Mesodermal cell (in vitro differentiated cells): Measurements from ENCODE around the gene COL15A1. TPM values are rescaled to one million over a fixed set of nuclear protein-coding genes. Genes with fewer than 3 reads are reported as not detected.
"Not testable (repeated sequence)": the region's sequence is repeated elsewhere in the genome, so short reads cannot be mapped to it uniquely, and the experiment has no call there.

Source experiments
- H3K27ac ChIP-seq: 2 replicates; pipeline ENCODE4 v1.7.0; 2013; ENCODE audit warnings: mild to moderate bottlenecking, low read depth, low read length, moderate library complexity; ENCODE audit not compliant: severe bottlenecking
- H3K36me3 ChIP-seq: 2 replicates; pipeline ENCODE4 v1.7.1; 2013; ENCODE audit warnings: mild to moderate bottlenecking, low read length, moderate library complexity; ENCODE audit not compliant: control insufficient read depth, insufficient read depth
- H3K4me1 ChIP-seq: one replicate; pipeline ENCODE4 v1.7.1; 2013; ENCODE audit warnings: mild to moderate bottlenecking, low read length; ENCODE audit not compliant: insufficient read depth, control insufficient read depth, poor library complexity, severe bottlenecking
- H3K4me3 ChIP-seq: 2 replicates; pipeline ENCODE4 v1.7.0; 2013; ENCODE audit warnings: low read length, control low read depth, mild to moderate bottlenecking; ENCODE audit not compliant: insufficient read depth, poor library complexity, severe bottlenecking; ENCODE audit errors: extremely low read depth
- H3K9me3 ChIP-seq: 2 replicates; pipeline ENCODE4 v1.7.1; 2013; ENCODE audit warnings: mild to moderate bottlenecking, low read length, moderate library complexity; ENCODE audit not compliant: control insufficient read depth
- WGBS, 2 experiments: methylation state at CpG; one replicate each; pipeline ENCODE4 v1.1.5; 2013; ENCODE audit warnings: missing lambda C conversion rate in 2 of 2; ENCODE audit not compliant: insufficient coverage in 2 of 2; 5-methylcytosine and 5-hydroxymethylcytosine counted together
- polyA plus RNA-seq, 2 experiments: library from polyadenylated mRNA; stranded (reverse); fragments of 50-300 nt; gene quantifications; one replicate each; pipeline ENCODE4 v1.2.3, GENCODE V29; 2013

The COL15A1 gene
- polyA plus RNA-seq (2013, experiment 1 of 2), result 21.2 TPM
- 15.8 TPM for polyA plus RNA-seq (2013, experiment 2 of 2)

DNA sequence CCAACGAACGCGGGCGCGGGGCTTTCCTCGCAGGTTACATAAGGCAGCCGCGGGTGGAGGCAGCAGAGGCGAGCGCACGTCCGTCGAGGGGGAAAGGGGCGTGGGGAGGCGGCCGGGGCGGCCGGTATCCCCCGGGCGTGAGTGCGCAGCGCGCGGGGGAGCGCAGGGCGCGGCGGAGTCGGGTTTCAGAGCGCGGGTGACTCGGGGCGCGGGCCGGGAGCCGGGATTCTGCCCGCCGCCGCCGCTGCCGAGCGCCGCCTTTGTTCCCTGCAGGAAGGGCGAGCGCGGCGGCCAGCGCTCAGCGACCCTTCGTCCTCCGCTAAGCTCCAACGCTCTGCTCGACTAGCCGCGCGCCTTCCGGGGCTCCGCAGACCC, at the start of gene COL15A1:
Gene COL15A1, plus strand, starts transcription at position 226 of the 375 bp plus-strand sequence. CDS start 155 bp downstream, outside the sequence.
- 0 to 1% methylated on average over 34 to 55 of the region's 58 CpGs for WGBS, 2 experiments
- Histone ChIP-seq H3K4me3 (peak within 1 kb of the TSS; percentile 40), H3K9me3 (no peaks in the 10 kb centered on the region), H3K4me1 (peaks cover 5% of the 10 kb centered on the region), H3K27ac (no peak within 1 kb of the TSS), H3K36me3 (no peaks in the 10 kb centered on the region)

DNA sequence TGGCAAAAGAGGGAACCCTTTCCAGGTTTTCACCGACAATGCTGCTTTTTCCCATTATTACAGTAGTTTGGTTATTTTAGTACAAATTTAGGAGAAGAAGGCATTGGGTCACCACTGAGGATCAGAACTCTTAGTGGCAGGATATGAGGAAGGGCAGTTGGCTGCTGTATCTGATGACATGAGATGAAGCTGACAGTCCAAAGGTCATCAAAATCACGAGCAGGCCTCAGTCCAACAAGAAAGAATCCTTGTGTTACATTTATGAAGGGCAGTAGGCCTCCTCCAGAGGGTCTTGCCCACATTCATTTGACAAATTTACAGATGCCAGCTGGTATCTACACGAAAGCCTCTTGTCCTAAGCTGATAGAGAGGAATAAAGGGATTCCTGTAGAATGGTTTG, 49.5 kb upstream of the COL15A1 start:
- 50 to 82% methylated on average over 1 of the region's 3 CpGs for WGBS, 2 experiments

DNA sequence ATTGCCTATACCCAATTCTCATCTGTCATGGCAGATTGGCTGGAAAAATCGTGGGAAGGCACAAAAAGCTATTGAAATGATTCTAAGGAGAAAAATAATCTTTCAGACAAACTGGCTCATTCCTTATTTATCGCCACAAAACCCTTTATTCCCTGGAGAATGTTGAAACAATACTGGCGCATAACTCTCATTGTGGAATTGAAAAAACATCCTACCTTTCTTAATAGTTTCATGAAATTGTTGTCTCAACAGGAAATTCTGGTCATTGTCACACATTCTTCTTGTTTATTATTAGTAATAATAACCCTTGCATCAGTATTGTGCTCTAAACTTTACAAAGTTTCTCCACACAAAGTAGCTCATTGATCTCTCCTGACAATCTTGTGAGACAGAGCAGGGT, 48.9 kb upstream of the COL15A1 start:
- Histone ChIP-seq H3K9me3 (peaks cover 8% of the 10 kb centered on the region), H3K27ac (no peak overlapping the region), H3K4me3 (no peak overlapping the region), H3K4me1 (no peaks in the 10 kb centered on the region), H3K36me3 (no peaks in the 10 kb centered on the region)
- WGBS, 2 experiments, result 100% methylated on average over 2 of the region's 3 CpGs; no CpG with 5 or more reads in 1 of the 2 experiments

More for the DNA sequence above, 49.5 kb upstream of the COL15A1 start:
- H3K4me1 ChIP-seq, result no peaks in the 10 kb centered on the region
- no peaks in the 10 kb centered on the region for H3K36me3 ChIP-seq
- no peak overlapping the region for H3K27ac ChIP-seq
- H3K9me3 ChIP-seq, result peaks cover 8% of the 10 kb centered on the region
- H3K4me3 ChIP-seq, result no peak overlapping the region

DNA sequence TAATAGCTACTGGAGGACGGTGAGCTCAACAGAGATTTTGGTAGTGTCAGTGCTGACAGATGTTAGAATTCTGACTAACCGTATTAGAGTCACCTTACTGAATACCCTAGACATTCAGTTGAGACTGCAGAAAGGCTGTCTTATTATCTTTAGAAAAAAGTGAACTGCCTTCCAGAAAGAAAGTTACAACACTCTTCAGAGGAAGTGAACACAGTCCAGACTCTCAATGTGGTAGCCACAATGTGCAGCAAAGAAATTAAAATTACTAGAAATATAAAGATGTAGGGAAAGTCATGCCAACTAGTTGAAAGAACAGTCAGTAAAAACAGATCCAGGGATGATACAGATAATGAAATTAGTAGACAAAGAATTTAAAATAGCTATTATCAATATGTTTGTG, 47.1 kb upstream of the COL15A1 start:
- peaks cover 8% of the 10 kb centered on the region for H3K9me3 ChIP-seq
- H3K4me3 ChIP-seq, result no peak overlapping the region
- no peak overlapping the region for H3K27ac ChIP-seq
- no peaks in the 10 kb centered on the region for H3K36me3 ChIP-seq
- 100% methylated on average over 1 to 2 of the region's 2 CpGs for WGBS, 2 experiments
- no peaks in the 10 kb centered on the region for H3K4me1 ChIP-seq

DNA sequence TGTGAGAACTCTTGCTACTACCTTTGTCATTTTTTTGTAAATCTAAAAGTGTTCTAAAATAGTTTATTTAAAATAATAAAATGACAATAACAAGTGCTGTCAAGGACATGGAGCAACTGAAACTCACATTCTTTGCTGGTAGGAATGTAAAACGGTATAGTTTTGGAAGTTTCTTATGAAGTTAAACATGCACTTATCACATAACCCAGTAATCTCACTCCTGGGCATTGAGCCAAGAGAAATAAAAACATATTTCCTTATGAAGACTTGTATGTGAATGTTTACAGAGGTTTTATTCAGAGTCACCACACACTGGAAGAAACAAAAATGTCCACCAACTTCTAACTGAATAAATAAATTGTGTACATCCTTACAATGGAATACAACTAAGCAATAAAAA, 46.0 kb upstream of the COL15A1 start:
- no CpG with 5 or more reads among the region's 1 CpG for WGBS, 2 experiments
- no peak overlapping the region for H3K4me3 ChIP-seq

DNA sequence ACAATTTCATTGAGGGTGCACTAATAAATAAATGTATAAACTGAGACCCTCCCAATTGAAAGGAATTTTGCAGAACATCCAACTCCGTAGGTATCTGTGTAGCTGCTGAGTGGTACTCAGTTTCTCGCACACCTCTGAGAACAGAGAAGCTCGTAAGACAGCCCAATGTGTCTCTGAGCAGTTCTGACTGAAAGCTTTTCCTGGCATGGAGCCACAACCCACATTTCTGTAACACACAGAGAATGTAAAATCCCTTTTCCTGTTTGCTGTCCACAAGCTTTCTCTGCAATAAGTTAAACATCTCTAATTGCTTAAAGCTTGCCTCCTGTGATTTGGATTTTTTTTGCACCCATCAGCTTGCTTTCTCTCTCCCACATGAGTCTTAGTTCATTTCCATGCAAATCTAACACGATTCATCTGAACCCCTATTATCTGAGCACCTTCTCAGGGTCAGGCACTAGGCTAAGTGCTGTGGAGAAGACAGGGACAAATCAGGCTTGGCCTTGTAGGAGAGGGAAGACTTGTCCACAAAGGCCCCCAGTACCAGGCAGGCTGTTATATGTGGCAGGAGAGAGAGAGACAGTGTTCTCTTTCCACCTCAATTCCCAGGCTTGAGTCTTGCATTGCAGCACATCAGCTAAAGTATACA, 44.2 kb upstream of the COL15A1 start:
- no peaks in the 10 kb centered on the region for H3K4me1 ChIP-seq
- WGBS, 2 experiments, result 96 to 100% methylated on average over 2 to 3 of the region's 4 CpGs
- H3K9me3 ChIP-seq, result peaks cover 8% of the 10 kb centered on the region
- no peak overlapping the region for H3K4me3 ChIP-seq
- H3K27ac ChIP-seq, result no peak overlapping the region
- no peaks in the 10 kb centered on the region for H3K36me3 ChIP-seq

More for the DNA sequence above, 46.0 kb upstream of the COL15A1 start:
- H3K9me3 ChIP-seq, result peaks cover 8% of the 10 kb centered on the region
- no peaks in the 10 kb centered on the region for H3K4me1 ChIP-seq
- H3K27ac ChIP-seq, result no peak overlapping the region
- H3K36me3 ChIP-seq, result no peaks in the 10 kb centered on the region

DNA sequence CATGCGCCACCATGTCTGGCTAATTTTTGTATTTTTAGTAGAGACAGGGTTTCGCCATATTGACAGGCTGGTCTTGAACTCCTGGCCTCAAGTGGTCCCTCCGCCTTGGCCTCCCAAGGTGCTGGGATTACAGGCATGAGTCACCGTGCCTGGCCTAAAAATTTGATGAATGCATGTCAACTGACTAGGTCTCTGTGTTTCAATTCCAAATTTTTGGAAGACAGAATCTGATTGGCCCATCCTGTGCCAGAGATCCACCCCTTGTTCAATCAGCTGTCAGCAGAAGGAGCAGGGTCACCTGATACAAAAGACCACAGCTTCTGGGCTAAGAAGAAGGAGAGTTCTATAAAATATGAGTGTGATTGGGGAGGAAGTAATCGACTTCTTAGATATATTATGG, 43.5 kb upstream of the COL15A1 start:
- no peaks in the 10 kb centered on the region for H3K4me1 ChIP-seq
- 92 to 93% methylated on average over 2 to 4 of the region's 5 CpGs for WGBS, 2 experiments
- no peak overlapping the region for H3K27ac ChIP-seq
- H3K36me3 ChIP-seq, result no peaks in the 10 kb centered on the region
- no peak overlapping the region for H3K4me3 ChIP-seq
- H3K9me3 ChIP-seq, result peaks cover 8% of the 10 kb centered on the region

DNA sequence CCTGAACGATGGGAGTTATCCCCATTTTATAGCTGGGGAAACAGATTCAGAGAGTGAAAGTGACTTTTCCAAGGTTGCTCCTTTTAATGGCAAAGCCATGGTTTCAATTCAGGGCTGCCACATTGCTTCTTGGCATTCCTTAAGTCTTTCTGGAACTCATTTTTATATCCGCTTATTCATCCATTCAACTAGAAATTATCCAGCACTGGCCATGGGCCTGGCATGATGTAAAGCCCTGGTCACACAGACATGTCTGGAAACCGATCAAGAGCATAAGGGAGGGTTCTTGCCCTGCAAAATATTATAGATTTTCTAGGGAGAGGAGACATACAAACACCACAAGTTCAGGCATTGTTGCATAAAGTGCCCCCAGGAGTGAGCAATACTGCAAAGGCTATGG, 43.0 kb upstream of the COL15A1 start:
- Histone ChIP-seq H3K9me3 (peaks cover 8% of the 10 kb centered on the region), H3K36me3 (no peaks in the 10 kb centered on the region), H3K4me1 (no peaks in the 10 kb centered on the region), H3K27ac (no peak overlapping the region), H3K4me3 (no peak overlapping the region)
- WGBS, 2 experiments, result 83 to 100% methylated on average over 1 to 3 of the region's 3 CpGs

DNA sequence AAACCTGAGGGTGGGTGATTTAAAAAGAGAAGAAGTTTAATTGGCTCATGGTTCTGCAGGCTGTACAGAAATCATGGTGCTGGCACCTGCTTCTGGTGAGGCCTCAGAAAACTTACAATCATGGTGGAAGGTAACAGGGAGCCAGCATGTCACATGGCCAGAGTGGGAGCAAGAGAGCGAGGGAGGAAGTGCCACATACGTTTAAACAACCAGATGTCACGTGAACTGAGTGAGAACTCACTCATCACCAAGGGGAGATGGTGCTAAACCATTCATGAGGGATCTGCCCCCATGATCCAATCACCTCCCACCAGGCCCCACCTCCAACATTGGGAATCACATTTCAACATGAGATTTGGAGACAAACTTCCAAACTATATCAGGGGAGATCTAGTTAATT, 41.9 kb upstream of the COL15A1 start:
- not testable (repeated sequence) for H3K36me3 ChIP-seq, H3K27ac ChIP-seq, H3K4me1 ChIP-seq, H3K4me3 ChIP-seq, H3K9me3 ChIP-seq
- WGBS, 2 experiments, result 73% methylated on average over 3 of the region's 3 CpGs; no CpG with 5 or more reads in 1 of the 2 experiments

DNA sequence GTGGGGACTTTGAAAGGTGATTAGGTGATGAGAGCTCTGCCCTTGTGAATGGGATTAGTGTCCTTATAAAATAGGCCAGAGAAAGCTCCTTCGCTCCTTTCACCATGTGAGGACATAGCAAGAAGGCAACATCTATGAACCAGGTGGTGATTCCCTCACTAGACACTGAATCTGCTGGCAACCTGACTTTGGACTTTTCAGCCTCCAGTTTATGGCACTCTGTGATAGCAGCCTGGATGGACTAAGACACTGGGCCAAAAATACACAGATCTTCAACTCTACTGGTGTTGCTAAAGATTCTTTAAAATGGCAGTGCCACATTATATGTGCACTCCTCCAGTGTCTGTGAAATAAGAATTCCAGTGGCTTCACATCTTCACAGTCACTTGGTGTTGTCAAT, 41.2 kb upstream of the COL15A1 start:
- H3K27ac ChIP-seq, result no peak overlapping the region
- peaks cover 12% of the 10 kb centered on the region for H3K4me1 ChIP-seq
- H3K36me3 ChIP-seq, result no peaks in the 10 kb centered on the region
- no peak overlapping the region for H3K4me3 ChIP-seq
- H3K9me3 ChIP-seq, result no peaks in the 10 kb centered on the region
- WGBS, 2 experiments, result 100% methylated on average over 1 of the region's 1 CpG; no CpG with 5 or more reads in 1 of the 2 experiments

DNA sequence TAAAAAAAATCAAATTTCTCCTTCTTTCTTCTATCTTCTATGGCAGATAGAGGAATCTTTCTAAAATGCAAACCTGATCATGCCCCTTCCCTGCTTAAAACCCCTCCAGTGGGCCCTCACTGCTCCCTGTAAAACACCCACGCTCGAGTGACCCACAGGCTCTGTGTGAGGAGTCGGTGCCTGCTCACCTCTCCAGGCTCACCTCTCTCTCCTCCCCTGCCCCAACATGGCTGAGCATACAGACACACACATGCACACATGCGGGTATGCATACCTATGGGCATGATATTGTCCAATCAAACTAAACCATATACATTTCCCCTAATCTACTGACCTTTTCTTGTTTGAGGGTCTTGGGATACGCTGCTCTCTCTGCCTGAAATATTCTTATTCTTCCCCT, 40.8 kb upstream of the COL15A1 start:
- Histone ChIP-seq H3K9me3 (no peaks in the 10 kb centered on the region), H3K4me1 (peaks cover 13% of the 10 kb centered on the region), H3K27ac (no peak overlapping the region), H3K4me3 (no peak overlapping the region), H3K36me3 (no peaks in the 10 kb centered on the region)
- WGBS, 2 experiments, result 86 to 94% methylated on average over 3 to 5 of the region's 5 CpGs
